ENCODE measurements around the gene SIDT1.
"Not testable (repeated sequence)": the region's sequence is repeated elsewhere in the genome, so short reads cannot be mapped to it uniquely, and the experiment has no call there.

SIDT1 gene

DNA sequence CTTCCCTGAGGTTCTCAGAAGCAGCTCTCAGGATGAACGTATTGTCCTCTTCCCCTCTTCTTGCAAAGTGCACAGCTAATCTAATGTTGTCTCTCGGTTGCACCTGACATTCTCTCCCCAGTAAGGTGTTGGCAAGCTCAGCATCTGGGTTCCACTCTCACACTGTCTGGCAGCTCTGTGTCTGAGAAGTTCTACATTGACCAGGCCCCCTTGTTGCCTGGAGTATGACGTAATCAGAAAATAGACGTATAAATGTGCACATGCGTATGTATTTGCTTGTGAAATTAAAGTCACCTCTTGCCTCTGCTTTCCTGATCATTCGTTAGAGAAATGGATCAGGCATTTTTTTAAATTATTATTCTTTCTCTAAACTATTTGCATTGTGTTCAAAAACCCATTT lies 96.4 kb downstream of the SIDT1 start:
- TF ChIP-seq, protein P1, sequence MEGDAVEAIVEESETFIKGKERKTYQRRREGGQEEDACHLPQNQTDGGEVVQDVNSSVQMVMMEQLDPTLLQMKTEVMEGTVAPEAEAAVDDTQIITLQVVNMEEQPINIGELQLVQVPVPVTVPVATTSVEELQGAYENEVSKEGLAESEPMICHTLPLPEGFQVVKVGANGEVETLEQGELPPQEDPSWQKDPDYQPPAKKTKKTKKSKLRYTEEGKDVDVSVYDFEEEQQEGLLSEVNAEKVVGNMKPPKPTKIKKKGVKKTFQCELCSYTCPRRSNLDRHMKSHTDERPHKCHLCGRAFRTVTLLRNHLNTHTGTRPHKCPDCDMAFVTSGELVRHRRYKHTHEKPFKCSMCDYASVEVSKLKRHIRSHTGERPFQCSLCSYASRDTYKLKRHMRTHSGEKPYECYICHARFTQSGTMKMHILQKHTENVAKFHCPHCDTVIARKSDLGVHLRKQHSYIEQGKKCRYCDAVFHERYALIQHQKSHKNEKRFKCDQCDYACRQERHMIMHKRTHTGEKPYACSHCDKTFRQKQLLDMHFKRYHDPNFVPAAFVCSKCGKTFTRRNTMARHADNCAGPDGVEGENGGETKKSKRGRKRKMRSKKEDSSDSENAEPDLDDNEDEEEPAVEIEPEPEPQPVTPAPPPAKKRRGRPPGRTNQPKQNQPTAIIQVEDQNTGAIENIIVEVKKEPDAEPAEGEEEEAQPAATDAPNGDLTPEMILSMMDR (IDR thresholded peaks at IDR 0.05; ENCODE audit: borderline replicate concordance, control extremely low read depth, extremely low read depth, insufficient read depth, missing control alignments) = no peak
- no peak for DNase-seq (ENCODE audit: low spot score)
- in situ Hi-C loops (cut with MboI; ENCODE audit: low sequenced_read_pairs, unreplicated experiment) = no loop called here

DNA sequence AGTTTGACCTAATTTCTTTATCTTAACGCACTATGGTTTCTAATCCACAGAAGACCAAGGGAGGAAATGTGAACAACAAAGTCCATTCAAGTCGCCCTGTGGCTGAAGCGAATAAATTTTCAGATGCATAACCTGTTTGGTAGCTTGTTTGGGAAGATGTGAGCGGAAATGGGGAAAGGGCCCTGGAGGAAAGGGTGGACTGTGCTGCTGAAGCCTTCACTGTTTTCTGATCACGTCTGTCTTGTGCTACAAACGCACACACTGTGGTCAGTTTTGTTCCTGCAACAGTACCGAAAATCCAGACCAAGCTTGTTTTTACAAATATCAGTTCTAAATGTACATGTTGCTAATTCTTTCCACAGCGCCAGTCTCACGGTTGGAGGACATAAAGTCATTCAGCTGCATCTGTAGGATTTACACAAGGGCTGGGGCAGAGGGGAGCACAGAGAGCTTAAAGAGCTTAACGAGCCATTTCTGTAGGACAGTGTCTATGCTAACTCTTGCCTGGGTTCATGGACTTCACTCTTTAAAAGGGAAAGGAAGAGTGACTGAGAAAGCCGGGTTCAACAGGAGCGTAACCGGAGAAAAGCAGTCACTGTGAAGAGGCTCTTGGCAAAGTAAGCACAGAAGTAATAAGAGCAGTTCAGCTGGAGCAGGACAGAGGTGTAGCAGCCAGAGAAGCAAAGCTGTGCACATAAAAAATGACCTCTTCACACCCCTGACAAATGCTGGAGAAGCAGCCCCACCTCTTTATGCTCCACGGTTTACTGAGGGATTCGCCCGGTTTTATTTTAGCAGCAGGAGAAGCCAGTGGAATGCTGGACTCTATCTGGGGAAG lies 97.4 kb downstream of the SIDT1 start:
- in situ Hi-C loops (cut with MboI; ENCODE audit: low sequenced_read_pairs, unreplicated experiment) = no loop called here
- no peak for DNase-seq (ENCODE audit: low spot score)

DNA sequence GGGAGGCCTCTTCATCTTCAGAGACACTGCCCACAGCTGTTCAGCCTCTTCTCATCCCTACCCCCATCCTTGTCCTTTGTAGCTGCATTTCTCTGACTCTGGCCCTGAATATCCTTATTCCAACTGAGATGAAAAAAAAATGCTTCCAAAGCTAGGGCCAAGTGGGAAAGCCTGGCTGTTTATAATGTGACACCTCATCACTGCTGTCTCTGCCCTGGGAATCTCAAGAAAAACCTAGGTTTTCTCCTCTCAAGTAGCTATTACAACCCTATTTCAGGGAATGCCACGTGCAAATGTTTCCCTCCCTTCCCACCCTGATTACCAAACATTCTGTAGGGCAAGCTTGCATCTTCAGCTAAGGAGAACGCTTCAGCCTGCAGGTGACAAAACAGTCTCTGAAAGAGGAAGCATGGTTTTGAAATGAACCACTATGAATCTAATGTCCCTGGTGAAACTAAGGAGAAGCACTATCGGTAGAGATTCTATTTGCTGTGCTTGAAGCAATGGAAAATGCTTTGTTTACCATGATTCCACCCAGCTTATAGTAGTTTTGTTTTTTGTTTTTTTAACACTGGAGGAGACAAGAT lies 98.7 kb downstream of the SIDT1 start:
- in situ Hi-C loops (cut with MboI; ENCODE audit: low sequenced_read_pairs, unreplicated experiment) = no loop called here
- no peak for DNase-seq (ENCODE audit: low spot score)
- TF ChIP-seq, protein P1 (IDR thresholded peaks at IDR 0.05; ENCODE audit: borderline replicate concordance, control extremely low read depth, extremely low read depth, insufficient read depth, missing control alignments) = no peak

More for the DNA sequence above, 97.4 kb downstream of the SIDT1 start:
- TF ChIP-seq, protein P1 (IDR thresholded peaks at IDR 0.05; ENCODE audit: borderline replicate concordance, control extremely low read depth, extremely low read depth, insufficient read depth, missing control alignments) = no peak

DNA sequence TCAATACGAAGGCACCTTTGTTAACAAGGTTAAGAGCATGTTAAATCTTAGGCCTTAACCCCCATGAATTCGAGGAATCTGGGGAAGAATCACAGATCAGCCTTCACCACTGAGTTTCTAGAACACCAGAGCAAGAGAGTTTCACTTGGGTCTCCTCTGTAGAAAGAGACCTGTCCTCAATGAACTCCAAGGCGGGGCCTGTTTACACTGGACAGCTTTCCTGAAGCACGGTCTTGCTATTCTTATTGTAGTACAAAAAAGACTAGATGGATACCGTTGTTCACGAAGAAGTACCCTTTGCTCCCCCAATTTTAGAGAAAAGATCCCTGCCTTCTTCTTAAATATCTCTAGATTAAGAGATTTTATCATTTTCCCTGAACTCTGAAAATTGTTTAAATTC lies 99.2 kb downstream of the SIDT1 start:
- in situ Hi-C loops (cut with MboI; ENCODE audit: low sequenced_read_pairs, unreplicated experiment) = no loop called here
- DNase-seq (ENCODE audit: low spot score) = no peak
- TF ChIP-seq, protein P1 (IDR thresholded peaks at IDR 0.05; ENCODE audit: borderline replicate concordance, control extremely low read depth, extremely low read depth, insufficient read depth, missing control alignments) = no peak

DNA sequence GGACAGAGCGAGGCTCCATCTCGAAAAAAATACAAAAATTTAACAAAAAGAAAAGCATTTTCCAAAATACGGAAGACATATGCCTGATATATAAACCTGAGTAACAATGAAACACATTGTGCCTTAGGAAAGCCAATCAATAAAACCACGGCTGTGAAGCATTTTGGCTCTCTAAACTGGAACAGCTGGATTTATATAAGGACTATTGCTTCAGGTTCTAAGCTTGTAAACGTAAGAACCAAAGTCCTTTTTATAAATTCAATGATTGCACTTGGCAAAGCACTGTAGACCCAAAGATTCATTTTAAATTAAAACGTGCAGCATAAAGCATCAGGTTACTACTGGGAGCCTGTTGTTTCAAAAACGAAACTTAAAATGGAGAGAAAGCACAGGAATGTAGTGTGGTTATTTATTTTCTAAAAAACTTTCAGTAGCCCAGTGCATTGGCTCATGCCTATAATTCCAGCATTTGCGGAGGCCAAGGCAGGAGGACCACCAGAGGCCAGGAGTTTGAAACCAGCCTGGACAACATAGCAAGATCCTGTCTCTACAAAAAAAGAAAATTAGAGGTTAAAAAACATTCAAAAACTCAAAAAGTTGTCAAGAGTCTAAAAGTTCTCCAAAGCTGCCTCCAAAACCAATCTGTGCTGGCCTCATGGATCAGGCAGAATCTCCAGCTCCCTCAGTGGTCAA lies 102.6 kb downstream of the SIDT1 start:
- in situ Hi-C loops (cut with MboI; ENCODE audit: low sequenced_read_pairs, unreplicated experiment) = no loop called here
- DNase-seq (ENCODE audit: low spot score) = no peak

DNA sequence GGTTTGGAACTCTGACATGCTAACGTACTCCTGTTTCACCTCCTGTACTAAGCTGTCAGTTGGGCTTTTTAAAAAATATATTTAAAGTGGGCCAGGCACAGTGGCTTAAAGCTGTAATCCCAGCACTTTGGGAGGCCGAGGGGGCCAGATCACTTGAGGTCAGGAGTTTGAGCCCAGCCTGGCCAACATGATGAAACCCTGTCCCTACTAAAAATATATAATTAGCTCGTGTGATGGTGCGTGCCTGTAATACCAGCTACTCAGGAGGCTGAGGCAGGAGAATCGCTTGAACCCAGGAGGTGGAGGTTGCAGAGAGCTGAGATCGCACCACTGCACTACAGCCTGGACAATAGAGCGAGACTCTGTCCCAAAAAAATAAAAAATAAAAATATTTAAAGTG lies 103.7 kb downstream of the SIDT1 start:
- in situ Hi-C loops (cut with MboI; ENCODE audit: low sequenced_read_pairs, unreplicated experiment); DNase-seq (ENCODE audit: low spot score): not testable (repeated sequence)

More for the DNA sequence above, 102.6 kb downstream of the SIDT1 start:
- TF ChIP-seq, protein P1 (IDR thresholded peaks at IDR 0.05; ENCODE audit: borderline replicate concordance, control extremely low read depth, extremely low read depth, insufficient read depth, missing control alignments) = no peak

DNA sequence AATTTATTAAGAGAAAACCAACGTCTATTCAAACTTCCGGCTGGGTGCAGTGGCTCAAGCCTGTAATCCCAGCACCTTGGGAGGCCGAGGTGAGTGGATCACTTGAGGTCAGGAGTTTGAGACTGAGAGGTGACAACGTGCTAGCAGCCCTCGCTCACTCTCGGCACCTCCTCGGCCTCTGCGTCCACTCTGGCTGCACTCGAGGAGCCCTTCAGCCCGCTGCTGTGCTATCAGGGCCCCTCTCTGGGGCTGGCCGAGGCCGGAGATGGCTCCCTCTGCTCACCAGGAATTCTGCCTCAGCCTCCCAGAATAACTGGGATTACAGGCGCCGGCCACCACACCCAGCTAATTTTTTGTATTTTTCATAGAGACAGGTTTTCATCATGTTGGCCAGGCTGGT lies 105.4 kb downstream of the SIDT1 start:
- no peak for DNase-seq (ENCODE audit: low spot score)
- TF ChIP-seq, protein P1 (IDR thresholded peaks at IDR 0.05; ENCODE audit: borderline replicate concordance, control extremely low read depth, extremely low read depth, insufficient read depth, missing control alignments) = no peak
- in situ Hi-C loops (cut with MboI; ENCODE audit: low sequenced_read_pairs, unreplicated experiment) = no loop called here
